HepG2 (cell line): Measurements from ENCODE around the gene THADA. TPM values are rescaled to one million over a fixed set of nuclear protein-coding genes. Genes with fewer than 3 reads are reported as not detected.

ENCODE experiments used
- ARNTL ChIP-seq: sonication (generic); formaldehyde crosslinking; IDR thresholded peaks from 2 replicates; pipeline ENCODE4 v1.4.0; 2020; ENCODE audit warnings: mild to moderate bottlenecking, missing genetic modification reagents
- DNMT3B ChIP-seq: conservative IDR thresholded peaks from 2 replicates; pipeline ENCODE4 v1.6.1; 2016; ENCODE audit warnings: missing biosample characterization, control low read depth
- FUBP1 ChIP-seq: sonication (generic); formaldehyde crosslinking; IDR thresholded peaks from 2 replicates; pipeline ENCODE4 v1.5.1; 2020; ENCODE audit warnings: missing genetic modification reagents, mild to moderate bottlenecking, borderline replicate concordance
- HOXA9 ChIP-seq: sonication (generic); formaldehyde crosslinking; IDR thresholded peaks from 2 replicates; pipeline ENCODE4 v1.8.1; 2022; ENCODE audit warnings: missing genetic modification reagents, mild to moderate bottlenecking, moderate library complexity, borderline replicate concordance
- JUN ChIP-seq: sonication (generic); formaldehyde crosslinking; IDR thresholded peaks from 2 replicates; pipeline ENCODE4 v1.4.0; 2020; ENCODE audit warnings: mild to moderate bottlenecking, missing genetic modification reagents
- MAFF ChIP-seq: IDR thresholded peaks from 2 replicates; pipeline ENCODE4 v1.6.1; 2011; ENCODE audit warnings: low read depth, low read length, improper control_type of control experiment
- MIER2 ChIP-seq: IDR thresholded peaks from 2 replicates; pipeline ENCODE4 v1.6.1; 2016; ENCODE audit warnings: missing biosample characterization, missing genetic modification reagents
- MLLT10 ChIP-seq: sonication (generic); formaldehyde crosslinking; IDR thresholded peaks from 2 replicates; pipeline ENCODE4 v1.4.0; 2020; ENCODE audit warnings: missing genetic modification reagents
- PHF21A ChIP-seq: sonication (generic); formaldehyde crosslinking; IDR thresholded peaks from 2 replicates; pipeline ENCODE4 v1.5.0; 2020; ENCODE audit warnings: mild to moderate bottlenecking, missing genetic modification reagents
- PHF5A ChIP-seq: IDR thresholded peaks from one replicate; pipeline ENCODE4 v1.6.1; 2018; ENCODE audit warnings: low read depth, missing genetic modification reagents; ENCODE audit not compliant: unreplicated experiment
- TARDBP ChIP-seq: sonication (generic); formaldehyde crosslinking; IDR thresholded peaks from 2 replicates; pipeline ENCODE4 v1.8.0; 2022; ENCODE audit warnings: mild to moderate bottlenecking, missing genetic modification reagents
- YY1 ChIP-seq: IDR thresholded peaks from 2 replicates; pipeline ENCODE4 v1.6.1; 2011; ENCODE audit warnings: low read length, low read depth, moderate library complexity, mild to moderate bottlenecking; ENCODE audit not compliant: insufficient read depth, insufficient replicate concordance
- ZBTB1 ChIP-seq: sonication (generic); formaldehyde crosslinking; IDR thresholded peaks from 2 replicates; pipeline ENCODE4 v1.4.0; 2020; ENCODE audit warnings: missing genetic modification reagents, borderline replicate concordance
- ZBTB26 ChIP-seq: IDR thresholded peaks from 2 replicates; pipeline ENCODE4 v1.6.1; 2016; ENCODE audit warnings: missing compliant biosample characterization, missing genetic modification reagents, borderline replicate concordance
- ZFP41 ChIP-seq: sonication (generic); formaldehyde crosslinking; IDR thresholded peaks from 2 replicates; pipeline ENCODE4 v1.4.0; 2020; ENCODE audit warnings: mild to moderate bottlenecking, missing genetic modification reagents, borderline replicate concordance
- ZFP90 ChIP-seq: sonication (generic); formaldehyde crosslinking; IDR thresholded peaks from 2 replicates; pipeline ENCODE4 v1.8.0; 2022; ENCODE audit warnings: missing genetic modification reagents, mild to moderate bottlenecking, inconsistent platforms, borderline replicate concordance
- ZNF121 ChIP-seq: sonication (generic); formaldehyde crosslinking; IDR thresholded peaks from 2 replicates; pipeline ENCODE4 v1.5.0; 2020; ENCODE audit warnings: mild to moderate bottlenecking, missing genetic modification reagents
- ZNF253 ChIP-seq: sonication (generic); formaldehyde crosslinking; IDR thresholded peaks from 2 replicates; pipeline ENCODE4 v1.8.0; 2022; ENCODE audit warnings: mild to moderate bottlenecking, missing genetic modification reagents, borderline replicate concordance
- ZNF326 ChIP-seq: sonication (generic); formaldehyde crosslinking; IDR thresholded peaks from 2 replicates; pipeline ENCODE4 v1.4.0; 2020; ENCODE audit warnings: missing genetic modification reagents, borderline replicate concordance
- ZNF354B ChIP-seq: sonication (generic); formaldehyde crosslinking; IDR thresholded peaks from 2 replicates; pipeline ENCODE4 v1.8.0; 2022; ENCODE audit warnings: mild to moderate bottlenecking, missing genetic modification reagents
- ZNF629 ChIP-seq: sonication (generic); formaldehyde crosslinking; conservative IDR thresholded peaks from 2 replicates; pipeline ENCODE4 v1.5.0; 2020; ENCODE audit warnings: missing genetic modification reagents
- ZNF709 ChIP-seq: sonication (generic); formaldehyde crosslinking; IDR thresholded peaks from 2 replicates; pipeline ENCODE4 v1.5.0; 2020; ENCODE audit warnings: mild to moderate bottlenecking, missing genetic modification reagents
- polyA plus RNA-seq, 8 experiments: library from polyadenylated mRNA; depleted of rRNA in 3 of 8; stranded (reverse) in 7 of 8; unstranded in 1 of 8; fragments of >200 nt; fragmentation: Illumina TruSeq in 4 of 8; extraction: Trizol in 4 of 8; gene quantifications; 2 replicates each; pipeline versions ENCODE4 v1.2.1 to v1.2.3, GENCODE V29; 2011 to 2016; ENCODE audit warnings: low read depth in 4 of 8, missing spikeins in 1 of 8, mixed read lengths in 1 of 8; ENCODE audit not compliant: insufficient read depth in 1 of 8
- total RNA-seq, 5 experiments: library from RNA; depleted of rRNA; stranded (reverse); fragments of >200 nt; fragmentation: Illumina TruSeq; extraction: Trizol; gene quantifications; 2 replicates each; pipeline ENCODE4 v1.2.3, GENCODE V29; 2016; ENCODE audit warnings: low read depth in 1 of 5
- TF ChIP-seq, protein P1 (sequence below): sonication (generic); formaldehyde crosslinking; IDR thresholded peaks from 2 replicates; pipeline ENCODE4 v1.5.0; 2020; ENCODE audit warnings: mild to moderate bottlenecking, missing genetic modification reagents
- TF ChIP-seq, protein P2 (sequence below): sonication (generic); formaldehyde crosslinking; IDR thresholded peaks from 2 replicates; pipeline ENCODE4 v1.5.0; 2020; ENCODE audit warnings: missing genetic modification reagents

The THADA gene
- total and polyA plus RNA-seq, 2 of the 13 experiments (the other 11 are each of a cell fraction or from before 2014, with no cell fraction given): 12.7 to 21.7 TPM

- TF ChIP-seq ZNF253 (CRISPR knock-in tag): no peak
- no peak; the same call in none of the 2 replicates for TF ChIP-seq DNMT3B (CRISPR knock-in tag)
- TF ChIP-seq ARNTL (CRISPR knock-in tag): no peak
- no peak for TF ChIP-seq FUBP1 (CRISPR knock-in tag)
- peak; percentile 77; the same call in 1 of the 2 replicates for TF ChIP-seq TARDBP (CRISPR knock-in tag)
- no peak for TF ChIP-seq ZNF629 (CRISPR knock-in tag)
- TF ChIP-seq MAFF: peak; percentile 36
- no peak for TF ChIP-seq ZNF354B (CRISPR knock-in tag)
- no peak for TF ChIP-seq ZFP90 (CRISPR knock-in tag)
- TF ChIP-seq ZBTB1: no peak
- no peak for TF ChIP-seq ZFP41 (CRISPR knock-in tag)
- no peak for TF ChIP-seq MIER2 (CRISPR knock-in tag)
- TF ChIP-seq, protein P1, sequence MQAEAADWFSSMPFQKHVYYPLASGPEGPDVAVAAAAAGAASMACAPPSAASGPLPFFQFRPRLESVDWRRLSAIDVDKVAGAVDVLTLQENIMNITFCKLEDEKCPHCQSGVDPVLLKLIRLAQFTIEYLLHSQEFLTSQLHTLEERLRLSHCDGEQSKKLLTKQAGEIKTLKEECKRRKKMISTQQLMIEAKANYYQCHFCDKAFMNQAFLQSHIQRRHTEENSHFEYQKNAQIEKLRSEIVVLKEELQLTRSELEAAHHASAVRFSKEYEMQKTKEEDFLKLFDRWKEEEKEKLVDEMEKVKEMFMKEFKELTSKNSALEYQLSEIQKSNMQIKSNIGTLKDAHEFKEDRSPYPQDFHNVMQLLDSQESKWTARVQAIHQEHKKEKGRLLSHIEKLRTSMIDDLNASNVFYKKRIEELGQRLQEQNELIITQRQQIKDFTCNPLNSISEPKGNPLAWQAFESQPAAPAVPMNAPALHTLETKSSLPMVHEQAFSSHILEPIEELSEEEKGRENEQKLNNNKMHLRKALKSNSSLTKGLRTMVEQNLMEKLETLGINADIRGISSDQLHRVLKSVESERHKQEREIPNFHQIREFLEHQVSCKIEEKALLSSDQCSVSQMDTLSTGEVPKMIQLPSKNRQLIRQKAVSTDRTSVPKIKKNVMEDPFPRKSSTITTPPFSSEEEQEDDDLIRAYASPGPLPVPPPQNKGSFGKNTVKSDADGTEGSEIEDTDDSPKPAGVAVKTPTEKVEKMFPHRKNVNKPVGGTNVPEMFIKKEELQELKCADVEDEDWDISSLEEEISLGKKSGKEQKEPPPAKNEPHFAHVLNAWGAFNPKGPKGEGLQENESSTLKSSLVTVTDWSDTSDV (CRISPR knock-in tag): no peak
- peak; percentile 98 for TF ChIP-seq ZBTB26
- TF ChIP-seq YY1: no peak
- TF ChIP-seq ZNF709: no peak
- no peak for TF ChIP-seq PHF21A (CRISPR knock-in tag)
- peak; percentile 63 for TF ChIP-seq JUN (CRISPR knock-in tag)
- no peak for TF ChIP-seq ZNF326 (CRISPR knock-in tag)
- TF ChIP-seq MLLT10: no peak
- TF ChIP-seq, protein P2, sequence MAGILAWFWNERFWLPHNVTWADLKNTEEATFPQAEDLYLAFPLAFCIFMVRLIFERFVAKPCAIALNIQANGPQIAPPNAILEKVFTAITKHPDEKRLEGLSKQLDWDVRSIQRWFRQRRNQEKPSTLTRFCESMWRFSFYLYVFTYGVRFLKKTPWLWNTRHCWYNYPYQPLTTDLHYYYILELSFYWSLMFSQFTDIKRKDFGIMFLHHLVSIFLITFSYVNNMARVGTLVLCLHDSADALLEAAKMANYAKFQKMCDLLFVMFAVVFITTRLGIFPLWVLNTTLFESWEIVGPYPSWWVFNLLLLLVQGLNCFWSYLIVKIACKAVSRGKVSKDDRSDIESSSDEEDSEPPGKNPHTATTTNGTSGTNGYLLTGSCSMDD: no peak
- TF ChIP-seq PHF5A (CRISPR knock-in tag): peak; percentile 63
- 0 out of 2 replicates have a peak, but pooled peaks have one; percentile 10 for TF ChIP-seq ZNF121 (CRISPR knock-in tag)
- TF ChIP-seq HOXA9: no peak
Measured at GRCh38 chr2:43634604-43635306, 38.9 kb upstream of the THADA start (continued).
